MCF 10A (cell line): ENCODE results near the gene RBM27. TPM values are rescaled to one million over a fixed set of nuclear protein-coding genes. Genes with fewer than 3 reads are reported as not detected.

Source experiments
- BruUV-seq: library from RNA; stranded (reverse); fragments of 400-500 nt; replicated peaks from 2 replicates; lab custom pipeline; 2021; lab: Mats Ljungman, UMichigan
- CTCF ChIA-PET: fragments of 300-600 bp; sonication (Branson Sonifier 250); formaldehyde crosslinking; extraction: SDS; loops from one replicate; lab custom pipeline; 2021; ENCODE audit warnings: antibody characterized with exemption, inconsistent platforms; lab: Yijun Ruan, JAX
- POLR2A ChIA-PET: fragments of 300-600, 350-650 bp; sonication (Branson Sonifier 250); formaldehyde crosslinking; extraction: SDS; loops from one replicate; lab custom pipeline; 2020; ENCODE audit warnings: antibody characterized with exemption, inconsistent platforms; lab: Yijun Ruan, JAX
- DNase-seq: peaks from one replicate; pipeline ENCODE4 v3.0.0-alpha.2; 2018; ENCODE audit not compliant: unreplicated experiment
- H3K27ac Mint-ChIP-seq: one replicate; pipeline ENCODE4 v1.8.0; 2022; ENCODE audit warnings: mild to moderate bottlenecking, low read depth, mixed read lengths; ENCODE audit not compliant: unreplicated experiment
- H3K27me3 Mint-ChIP-seq: one replicate; pipeline ENCODE4 v1.8.0; 2022; ENCODE audit warnings: mixed read lengths; ENCODE audit not compliant: insufficient read depth, unreplicated experiment
- H3K36me3 Mint-ChIP-seq: one replicate; pipeline ENCODE4 v1.8.0; 2022; ENCODE audit warnings: mild to moderate bottlenecking, moderate library complexity, mixed read lengths; ENCODE audit not compliant: insufficient read depth, unreplicated experiment
- H3K4me1 Mint-ChIP-seq: one replicate; pipeline ENCODE4 v1.8.0; 2022; ENCODE audit warnings: mixed read lengths; ENCODE audit not compliant: insufficient read depth, unreplicated experiment
- H3K4me3 Mint-ChIP-seq: one replicate; pipeline ENCODE4 v1.8.0; 2022; ENCODE audit warnings: mild to moderate bottlenecking, moderate library complexity, mixed read lengths; ENCODE audit not compliant: unreplicated experiment
- H3K9me3 Mint-ChIP-seq: one replicate; pipeline ENCODE4 v1.8.0; 2022; ENCODE audit warnings: mixed read lengths; ENCODE audit not compliant: unreplicated experiment
- intact Hi-C: fragments of 100-400 bp; cut with micrococcal nuclease; formaldehyde crosslinking; loops from 2 replicates; pipeline ENCODE4 v1.14.1; 2022
- total RNA-seq: library from RNA; stranded (reverse); gene quantifications from 2 replicates; pipeline ENCODE4 v1.2.3, GENCODE V29; 2022
- TF ChIP-seq, protein P1 (sequence below): fragments of 200-600 bp; IDR thresholded peaks from one replicate; pipeline ENCODE4 v1.8.0; 2022; ENCODE audit warnings: antibody characterized with exemption, mild to moderate bottlenecking; ENCODE audit not compliant: unreplicated experiment

Gene RBM27
- total RNA-seq, 1 experiment from 2014 or later = 27.9 TPM

DNA sequence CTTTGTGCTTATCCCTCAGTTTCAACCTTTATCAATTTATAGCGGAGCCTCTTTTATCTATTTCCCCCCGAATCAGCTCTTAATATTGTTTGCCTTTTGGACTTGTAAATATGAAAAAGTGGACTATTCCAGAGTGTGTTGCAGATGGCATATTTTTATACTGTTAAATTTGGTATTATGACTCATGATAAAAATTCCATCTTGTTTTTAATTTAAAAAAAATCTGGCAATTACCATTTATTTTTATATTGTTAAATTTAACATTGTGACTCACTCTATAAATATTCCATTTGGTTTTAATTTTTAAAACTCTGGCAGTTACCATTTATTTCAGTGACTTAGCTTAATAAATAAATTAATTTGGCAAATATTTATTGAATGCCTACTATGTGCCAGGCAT is 37.5 kb downstream of the RBM27 start:
- H3K27ac Mint-ChIP-seq = peak overlapping the region; percentile 29
- POLR2A ChIA-PET = interaction anchor here (1.4 kb wide), 1 partner anchor 38 kb away, joined by 3 read pairs; the partner anchor contains the start of gene RBM27

DNA sequence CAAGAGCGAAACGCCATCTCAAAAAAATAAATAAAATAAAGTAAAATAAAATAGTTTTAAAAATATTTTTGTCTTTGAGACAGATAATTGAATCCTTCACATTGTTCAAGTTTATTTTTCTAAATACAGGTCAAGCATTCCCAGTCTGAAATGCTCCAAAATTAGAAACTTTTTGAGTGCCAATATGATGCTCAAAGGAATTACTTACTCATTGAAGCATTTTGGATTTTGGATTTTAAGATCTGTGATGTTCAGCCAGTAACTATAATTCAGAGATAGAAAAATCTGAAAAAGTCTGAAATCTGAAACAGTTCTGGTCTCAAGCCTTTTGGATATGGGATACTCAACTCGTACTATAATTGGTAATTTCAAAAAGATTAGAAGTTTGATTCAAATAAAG is 39.8 kb downstream of the RBM27 start:
- Mint-ChIP-seq H3K9me3 (peaks cover 7% of the 10 kb centered on the region), H3K27me3 (no peaks in the 10 kb centered on the region), H3K27ac (no peak overlapping the region), H3K4me1 (no peaks in the 10 kb centered on the region), H3K4me3 (no peak overlapping the region), H3K36me3 (peaks cover 84% of the 10 kb centered on the region)
- ChIA-PET POLR2A (interaction anchor here (0.5 to 1.2 kb wide), 3 partner anchors 9 to 17 kb away, joined by 3 to 6 read pairs (median 3); no protein-coding TSS in a partner anchor), CTCF (interaction anchor here (1.5 kb wide), 1 partner anchor 183 kb away, joined by 6 read pairs; no protein-coding TSS in a partner anchor)
- intact Hi-C loops = no loop called here
- TF ChIP-seq, protein P1, sequence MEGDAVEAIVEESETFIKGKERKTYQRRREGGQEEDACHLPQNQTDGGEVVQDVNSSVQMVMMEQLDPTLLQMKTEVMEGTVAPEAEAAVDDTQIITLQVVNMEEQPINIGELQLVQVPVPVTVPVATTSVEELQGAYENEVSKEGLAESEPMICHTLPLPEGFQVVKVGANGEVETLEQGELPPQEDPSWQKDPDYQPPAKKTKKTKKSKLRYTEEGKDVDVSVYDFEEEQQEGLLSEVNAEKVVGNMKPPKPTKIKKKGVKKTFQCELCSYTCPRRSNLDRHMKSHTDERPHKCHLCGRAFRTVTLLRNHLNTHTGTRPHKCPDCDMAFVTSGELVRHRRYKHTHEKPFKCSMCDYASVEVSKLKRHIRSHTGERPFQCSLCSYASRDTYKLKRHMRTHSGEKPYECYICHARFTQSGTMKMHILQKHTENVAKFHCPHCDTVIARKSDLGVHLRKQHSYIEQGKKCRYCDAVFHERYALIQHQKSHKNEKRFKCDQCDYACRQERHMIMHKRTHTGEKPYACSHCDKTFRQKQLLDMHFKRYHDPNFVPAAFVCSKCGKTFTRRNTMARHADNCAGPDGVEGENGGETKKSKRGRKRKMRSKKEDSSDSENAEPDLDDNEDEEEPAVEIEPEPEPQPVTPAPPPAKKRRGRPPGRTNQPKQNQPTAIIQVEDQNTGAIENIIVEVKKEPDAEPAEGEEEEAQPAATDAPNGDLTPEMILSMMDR = no peak
- DNase-seq = no peak
- no TSS peak for BruUV-seq

More for the DNA sequence above, 37.5 kb downstream of the RBM27 start:
- TF ChIP-seq, protein P1 = no peak
- BruUV-seq = no TSS peak
- no peak for DNase-seq
- Mint-ChIP-seq H3K9me3 (peaks cover 7% of the 10 kb centered on the region), H3K27me3 (no peaks in the 10 kb centered on the region), H3K36me3 (peaks cover 86% of the 10 kb centered on the region), H3K4me1 (no peaks in the 10 kb centered on the region), H3K4me3 (no peak overlapping the region)
- intact Hi-C loops = no loop called here
- CTCF ChIA-PET = interaction anchor here (0.6 to 0.7 kb wide), 3 partner anchors 75 to 325 kb away, joined by 3 read pairs; no protein-coding TSS in a partner anchor

DNA sequence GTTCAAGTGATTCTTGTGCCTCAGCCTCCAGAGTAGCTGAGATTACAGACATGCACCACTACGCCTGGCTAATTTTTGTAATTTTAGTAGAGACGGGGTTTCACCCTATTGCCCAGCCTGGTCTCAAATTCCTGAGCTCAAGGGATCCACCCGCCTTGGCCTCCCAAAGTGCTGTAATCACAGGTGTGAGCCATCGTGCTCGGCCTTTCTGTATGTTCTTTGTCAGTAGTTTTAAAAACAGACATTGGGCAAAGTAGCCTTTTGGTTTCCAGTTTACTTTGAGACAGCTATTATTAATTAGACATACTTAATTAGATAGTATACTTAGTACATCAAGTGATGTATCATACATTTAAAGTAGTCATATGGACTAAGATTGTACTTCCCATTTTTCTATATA is 45.2 kb downstream of the RBM27 start:
- POLR2A ChIA-PET = interaction anchor here (0.6 to 0.8 kb wide), 2 partner anchors 20 to 83 kb away, joined by 3 read pairs; no protein-coding TSS in a partner anchor
- Mint-ChIP-seq H3K4me3 (no peak overlapping the region), H3K27ac (no peak overlapping the region), H3K27me3 (no peaks in the 10 kb centered on the region), H3K4me1 (peaks cover under 1% of the 10 kb centered on the region), H3K36me3 (peaks cover 74% of the 10 kb centered on the region), H3K9me3 (no peaks in the 10 kb centered on the region)
- TF ChIP-seq, protein P1 = no peak
- BruUV-seq = no TSS peak
- DNase-seq = no peak
- intact Hi-C loops = no loop called here
- CTCF ChIA-PET = interaction anchor here (0.7 to 1.8 kb wide), 4 partner anchors 10 to 72 kb away, joined by 3 to 6 read pairs (median 4); no protein-coding TSS in a partner anchor

DNA sequence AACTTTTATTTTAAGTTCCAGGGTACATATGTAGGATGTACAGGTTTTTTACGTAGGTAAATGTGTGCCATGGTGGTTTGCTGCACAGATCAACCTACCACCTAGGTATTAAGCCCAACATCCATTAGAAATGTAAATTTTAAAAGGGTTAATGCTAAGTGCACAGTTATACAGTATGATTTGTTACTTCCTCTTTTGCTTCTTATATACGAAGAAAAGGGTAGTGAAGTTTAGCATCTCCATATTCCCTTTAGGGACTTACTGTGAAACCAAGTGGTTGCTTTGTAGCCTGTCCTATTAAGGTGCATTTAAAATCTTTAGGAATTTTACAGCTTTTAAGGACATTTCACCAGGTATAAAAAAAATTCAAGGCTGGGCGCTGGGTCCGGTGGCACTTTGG is 46.4 kb downstream of the RBM27 start:
- Mint-ChIP-seq H3K4me3 (no peak overlapping the region), H3K36me3 (peaks cover 77% of the 10 kb centered on the region), H3K27me3 (no peaks in the 10 kb centered on the region), H3K27ac (no peak overlapping the region), H3K4me1 (peaks cover 4% of the 10 kb centered on the region), H3K9me3 (no peaks in the 10 kb centered on the region)
- no peak for DNase-seq
- CTCF ChIA-PET = interaction anchor here (0.6 to 1.8 kb wide), 6 partner anchors 8 to 274 kb away, joined by 3 to 6 read pairs (median 3); no protein-coding TSS in a partner anchor
- POLR2A ChIA-PET = interaction anchor here (1.0 kb wide), 1 partner anchor 110 kb away, joined by 4 read pairs; no protein-coding TSS in a partner anchor
- BruUV-seq = no TSS peak
- TF ChIP-seq, protein P1 = no peak
- intact Hi-C loops = no loop called here

Other genes with a start within 250 kb of the RBM27 start
- 2.5 and 3.0 TPM in 2 replicates for gene PLAC8L1, start 98.0 kb upstream of the RBM27 start, total RNA-seq
- gene LARS1, start 21.0 kb upstream of the RBM27 start, total RNA-seq = 383 and 405 TPM in 2 replicates
- 0.16 TPM in 1 of 2 replicates, not detected in the other for gene POU4F3, start 135.2 kb downstream of the RBM27 start, total RNA-seq
- 128 and 134 TPM in 2 replicates for gene TCERG1, start 243.7 kb downstream of the RBM27 start, total RNA-seq